K562 (cell line): ENCODE results near the gene USP1. TPM values are rescaled to one million over a fixed set of nuclear protein-coding genes. Genes with fewer than 3 reads are reported as not detected.

Experiments
- MCM5 ChIP-seq: fragments of 450-650 bp; IDR thresholded peaks from 2 replicates; pipeline ENCODE4 v1.6.1; 2016; ENCODE audit warnings: low read depth
- MECOM ChIP-seq: fragments of 250-450 bp; sonication (Bioruptor Pico); IDR thresholded peaks from 2 replicates; pipeline ENCODE4 v1.8.0; 2022; ENCODE audit warnings: inconsistent platforms
- NR1H2 ChIP-seq: sonication (generic); formaldehyde crosslinking; IDR thresholded peaks from 2 replicates; pipeline ENCODE4 v1.4.0; 2020; ENCODE audit warnings: mild to moderate bottlenecking, missing genetic modification reagents
- SREBF2 ChIP-seq: sonication (generic); formaldehyde crosslinking; IDR thresholded peaks from 2 replicates; pipeline ENCODE4 v1.4.0; 2020; ENCODE audit warnings: mild to moderate bottlenecking, missing genetic modification reagents
- TOE1 ChIP-seq, 2 experiments: fragments of 450-650 bp in 1 of 2; sonication (generic) in 1 of 2; formaldehyde crosslinking in 1 of 2; IDR thresholded peaks; 2 replicates each; pipeline versions ENCODE4 v1.7.1 to v1.8.0; 2016 to 2022; ENCODE audit warnings: borderline replicate concordance in 2 of 2, mild to moderate bottlenecking in 2 of 2, antibody characterized with exemption in 1 of 2, inconsistent platforms in 1 of 2, low read depth in 1 of 2, missing genetic modification reagents in 1 of 2, moderate library complexity in 1 of 2
- ZNF165 ChIP-seq: fragments of 250-450 bp; sonication (Bioruptor Pico); IDR thresholded peaks from 2 replicates; pipeline ENCODE4 v1.4.0; 2020; ENCODE audit warnings: borderline replicate concordance
- polyA plus RNA-seq, 8 experiments: library from polyadenylated mRNA; depleted of rRNA in 4 of 8; stranded (reverse) in 5 of 8; unstranded in 3 of 8; fragments of >200 nt; fragmentation: Nextera tagmentation in 2 of 8; fragmentation: Illumina TruSeq in 1 of 8; extraction: Ambion mirVana in 2 of 8; extraction: Trizol in 1 of 8; gene quantifications; 2 replicates each; pipeline versions ENCODE4 v1.2.1 to v1.2.3, GENCODE V29; 2011 to 2014; ENCODE audit warnings: inconsistent platforms in 1 of 8, missing spikeins in 1 of 8
- total RNA-seq, 7 experiments: library from RNA; depleted of rRNA in 6 of 7; stranded (reverse); fragments of >200 nt in 6 of 7; fragmentation: Illumina TruSeq in 2 of 7; extraction: Trizol in 2 of 7; gene quantifications; 2 replicates each; pipeline versions ENCODE4 v1.2.1 to v1.2.3, GENCODE V29; 2011 to 2021; ENCODE audit warnings: low replicate concordance in 1 of 7
- TF ChIP-seq, protein P1 (sequence below): fragments of 450-650 bp; IDR thresholded peaks from 2 replicates; pipeline ENCODE4 v1.6.1; 2017; ENCODE audit warnings: mild to moderate bottlenecking, moderate library complexity
- TF ChIP-seq, protein P2 (sequence below): fragments of 450-650 bp; IDR thresholded peaks from 2 replicates; pipeline ENCODE4 v1.6.1; 2016; ENCODE audit warnings: missing biosample characterization, missing genetic modification characterization

The USP1 gene
- total and polyA plus RNA-seq, 9 of the 15 experiments (the other 6 are each of a cell fraction or from before 2014, with no cell fraction given): 27.3 to 87.9 (median 51.7) TPM

DNA sequence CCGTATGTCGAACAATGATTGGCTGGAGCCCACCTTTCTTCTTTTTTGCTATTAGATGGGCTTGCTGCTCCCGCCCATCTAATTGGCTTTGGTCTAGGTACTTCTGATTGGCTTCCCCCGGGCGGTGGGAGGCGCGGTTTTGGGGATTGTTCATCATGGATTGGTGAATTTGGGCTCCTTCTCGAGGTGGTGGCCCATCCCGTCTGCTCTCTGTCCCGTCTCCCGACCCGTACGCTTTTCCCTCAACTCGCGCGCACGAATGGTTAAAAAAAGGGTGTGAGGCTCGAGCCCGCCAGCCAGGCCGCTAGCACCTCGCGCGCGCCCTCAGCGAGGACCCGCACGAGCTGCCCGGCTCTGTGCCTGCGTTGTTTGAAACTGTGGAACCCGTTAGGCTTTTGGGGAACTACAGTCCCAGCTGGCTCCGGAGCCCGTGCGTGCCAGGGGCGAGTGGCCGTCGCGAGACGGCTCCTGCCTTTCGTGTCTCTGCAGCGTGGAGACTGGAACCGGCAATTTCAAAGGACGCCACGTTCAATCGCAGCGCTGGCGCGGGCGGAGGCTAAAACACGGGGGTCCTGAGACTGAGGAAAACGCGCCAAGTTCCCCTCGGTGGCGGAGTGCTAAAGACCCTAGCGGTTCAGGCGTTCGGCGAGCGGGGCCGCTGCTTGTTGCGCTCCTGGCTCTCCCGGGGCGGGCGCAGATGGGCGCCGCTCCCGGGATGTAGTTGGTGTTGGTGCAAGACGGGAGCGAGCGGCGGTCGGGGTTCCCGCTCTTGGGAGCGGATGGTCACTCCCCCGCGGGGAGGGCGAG is at the start of gene USP1 (continued):
- TF ChIP-seq, protein P1, sequence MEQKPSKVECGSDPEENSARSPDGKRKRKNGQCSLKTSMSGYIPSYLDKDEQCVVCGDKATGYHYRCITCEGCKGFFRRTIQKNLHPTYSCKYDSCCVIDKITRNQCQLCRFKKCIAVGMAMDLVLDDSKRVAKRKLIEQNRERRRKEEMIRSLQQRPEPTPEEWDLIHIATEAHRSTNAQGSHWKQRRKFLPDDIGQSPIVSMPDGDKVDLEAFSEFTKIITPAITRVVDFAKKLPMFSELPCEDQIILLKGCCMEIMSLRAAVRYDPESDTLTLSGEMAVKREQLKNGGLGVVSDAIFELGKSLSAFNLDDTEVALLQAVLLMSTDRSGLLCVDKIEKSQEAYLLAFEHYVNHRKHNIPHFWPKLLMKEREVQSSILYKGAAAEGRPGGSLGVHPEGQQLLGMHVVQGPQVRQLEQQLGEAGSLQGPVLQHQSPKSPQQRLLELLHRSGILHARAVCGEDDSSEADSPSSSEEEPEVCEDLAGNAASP: no peak
- TF ChIP-seq MECOM (no peak), SREBF2 (CRISPR knock-in tag) (0 out of 2 replicates have a peak, but pooled peaks have one; percentile 81), TOE1 (IDR thresholded peaks at IDR 0.05; ENCODE audit: borderline replicate concordance) (peak; percentile 66; the same call in 1 of the 2 replicates), TOE1 (CRISPR knock-in tag; IDR thresholded peaks at IDR 0.05; ENCODE audit: borderline replicate concordance, low read depth) (peak; percentile 78; the same call in 1 of the 2 replicates), NR1H2 (CRISPR knock-in tag) (0 out of 2 replicates have a peak, but pooled peaks have one; percentile 54), ZNF165 (CRISPR knock-in tag) (no peak), MCM5 (no peak)
- TF ChIP-seq, protein P2, sequence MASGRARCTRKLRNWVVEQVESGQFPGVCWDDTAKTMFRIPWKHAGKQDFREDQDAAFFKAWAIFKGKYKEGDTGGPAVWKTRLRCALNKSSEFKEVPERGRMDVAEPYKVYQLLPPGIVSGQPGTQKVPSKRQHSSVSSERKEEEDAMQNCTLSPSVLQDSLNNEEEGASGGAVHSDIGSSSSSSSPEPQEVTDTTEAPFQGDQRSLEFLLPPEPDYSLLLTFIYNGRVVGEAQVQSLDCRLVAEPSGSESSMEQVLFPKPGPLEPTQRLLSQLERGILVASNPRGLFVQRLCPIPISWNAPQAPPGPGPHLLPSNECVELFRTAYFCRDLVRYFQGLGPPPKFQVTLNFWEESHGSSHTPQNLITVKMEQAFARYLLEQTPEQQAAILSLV (tag): no peak
